WTC11 (cell line): ENCODE measurements around the gene CFAP157.

Experiments
- AFF4 ChIP-seq: sonication (generic); formaldehyde crosslinking; IDR thresholded peaks from 2 replicates; pipeline ENCODE4 v1.8.1; 2023; ENCODE audit warnings: mild to moderate bottlenecking, missing genetic modification reagents, borderline replicate concordance
- ETV6 ChIP-seq: sonication (generic); formaldehyde crosslinking; IDR thresholded peaks from 2 replicates; pipeline ENCODE4 v1.8.1; 2022; ENCODE audit warnings: mild to moderate bottlenecking, missing genetic modification reagents
- FOXP4 ChIP-seq: sonication (generic); formaldehyde crosslinking; IDR thresholded peaks from 2 replicates; pipeline ENCODE4 v1.8.0; 2022; ENCODE audit warnings: mild to moderate bottlenecking, missing genetic modification reagents
- KAT7 ChIP-seq: sonication (generic); formaldehyde crosslinking; IDR thresholded peaks from 2 replicates; pipeline ENCODE4 v1.8.1; 2023; ENCODE audit warnings: missing genetic modification reagents, mild to moderate bottlenecking, borderline replicate concordance
- MAX ChIP-seq: sonication (generic); formaldehyde crosslinking; IDR thresholded peaks from 2 replicates; pipeline ENCODE4 v1.8.0; 2022; ENCODE audit warnings: mild to moderate bottlenecking, missing genetic modification reagents
- NR2C2 ChIP-seq: sonication (generic); formaldehyde crosslinking; IDR thresholded peaks from 2 replicates; pipeline ENCODE4 v1.8.0; 2022; ENCODE audit warnings: mild to moderate bottlenecking, missing genetic modification reagents
- RELA ChIP-seq: sonication (generic); formaldehyde crosslinking; IDR thresholded peaks from 2 replicates; pipeline ENCODE4 v1.8.1; 2022; ENCODE audit warnings: missing genetic modification reagents, mild to moderate bottlenecking, borderline replicate concordance
- TCF7 ChIP-seq: sonication (generic); formaldehyde crosslinking; IDR thresholded peaks from 2 replicates; pipeline ENCODE4 v1.8.0; 2022; ENCODE audit warnings: mild to moderate bottlenecking, low read depth, missing genetic modification reagents, moderate library complexity
- ZNF425 ChIP-seq: fragments of 250-450 bp; sonication (Bioruptor Pico); conservative IDR thresholded peaks from 2 replicates; pipeline ENCODE4 v1.9.0; 2021; ENCODE audit warnings: mild to moderate bottlenecking
- TF ChIP-seq, protein P1 (sequence below): fragments of 200-600 bp; IDR thresholded peaks from 2 replicates; pipeline ENCODE4 v1.8.0; 2022; ENCODE audit warnings: antibody characterized with exemption

GRCh38 chr9:127690735-127691134 is 16.1 kb upstream of the CFAP157 start:
- TF ChIP-seq, protein P1, sequence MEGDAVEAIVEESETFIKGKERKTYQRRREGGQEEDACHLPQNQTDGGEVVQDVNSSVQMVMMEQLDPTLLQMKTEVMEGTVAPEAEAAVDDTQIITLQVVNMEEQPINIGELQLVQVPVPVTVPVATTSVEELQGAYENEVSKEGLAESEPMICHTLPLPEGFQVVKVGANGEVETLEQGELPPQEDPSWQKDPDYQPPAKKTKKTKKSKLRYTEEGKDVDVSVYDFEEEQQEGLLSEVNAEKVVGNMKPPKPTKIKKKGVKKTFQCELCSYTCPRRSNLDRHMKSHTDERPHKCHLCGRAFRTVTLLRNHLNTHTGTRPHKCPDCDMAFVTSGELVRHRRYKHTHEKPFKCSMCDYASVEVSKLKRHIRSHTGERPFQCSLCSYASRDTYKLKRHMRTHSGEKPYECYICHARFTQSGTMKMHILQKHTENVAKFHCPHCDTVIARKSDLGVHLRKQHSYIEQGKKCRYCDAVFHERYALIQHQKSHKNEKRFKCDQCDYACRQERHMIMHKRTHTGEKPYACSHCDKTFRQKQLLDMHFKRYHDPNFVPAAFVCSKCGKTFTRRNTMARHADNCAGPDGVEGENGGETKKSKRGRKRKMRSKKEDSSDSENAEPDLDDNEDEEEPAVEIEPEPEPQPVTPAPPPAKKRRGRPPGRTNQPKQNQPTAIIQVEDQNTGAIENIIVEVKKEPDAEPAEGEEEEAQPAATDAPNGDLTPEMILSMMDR = no peak
- TF ChIP-seq MAX (CRISPR knock-in tag) = no peak
- TF ChIP-seq KAT7 (CRISPR knock-in tag) = no peak
- TF ChIP-seq AFF4 (CRISPR knock-in tag) = no peak
- TF ChIP-seq NR2C2 (CRISPR knock-in tag) = no peak
- TF ChIP-seq FOXP4 (CRISPR knock-in tag) = no peak
- no peak for TF ChIP-seq RELA (CRISPR knock-in tag)
- TF ChIP-seq ZNF425 (CRISPR knock-in tag) = no peak
- no peak for TF ChIP-seq TCF7 (CRISPR knock-in tag)
- TF ChIP-seq ETV6 (CRISPR knock-in tag) = no peak
